Rectal smooth muscle tissue (tissue), 1 donor: ENCODE results near the gene MARCO.

Experiments used
- H3K27ac ChIP-seq: one replicate; pipeline ENCODE4 v1.7.0; 2013; ENCODE audit warnings: low read depth, low read length, inconsistent platforms
- H3K27me3 ChIP-seq: one replicate; pipeline ENCODE4 v1.7.0; 2013; ENCODE audit warnings: low read length; ENCODE audit not compliant: control insufficient read depth, insufficient read depth
- H3K36me3 ChIP-seq: one replicate; pipeline ENCODE4 v1.7.0; 2013; ENCODE audit warnings: low read length; ENCODE audit not compliant: control insufficient read depth, insufficient read depth
- H3K4me1 ChIP-seq: one replicate; pipeline ENCODE4 v1.7.0; 2013; ENCODE audit warnings: low read length; ENCODE audit not compliant: control insufficient read depth, insufficient read depth
- H3K4me3 ChIP-seq: one replicate; pipeline ENCODE4 v1.7.0; 2013; ENCODE audit warnings: low read length
- H3K9ac ChIP-seq: one replicate; pipeline ENCODE4 v1.7.0; 2013; ENCODE audit warnings: low read length

Gene MARCO

DNA sequence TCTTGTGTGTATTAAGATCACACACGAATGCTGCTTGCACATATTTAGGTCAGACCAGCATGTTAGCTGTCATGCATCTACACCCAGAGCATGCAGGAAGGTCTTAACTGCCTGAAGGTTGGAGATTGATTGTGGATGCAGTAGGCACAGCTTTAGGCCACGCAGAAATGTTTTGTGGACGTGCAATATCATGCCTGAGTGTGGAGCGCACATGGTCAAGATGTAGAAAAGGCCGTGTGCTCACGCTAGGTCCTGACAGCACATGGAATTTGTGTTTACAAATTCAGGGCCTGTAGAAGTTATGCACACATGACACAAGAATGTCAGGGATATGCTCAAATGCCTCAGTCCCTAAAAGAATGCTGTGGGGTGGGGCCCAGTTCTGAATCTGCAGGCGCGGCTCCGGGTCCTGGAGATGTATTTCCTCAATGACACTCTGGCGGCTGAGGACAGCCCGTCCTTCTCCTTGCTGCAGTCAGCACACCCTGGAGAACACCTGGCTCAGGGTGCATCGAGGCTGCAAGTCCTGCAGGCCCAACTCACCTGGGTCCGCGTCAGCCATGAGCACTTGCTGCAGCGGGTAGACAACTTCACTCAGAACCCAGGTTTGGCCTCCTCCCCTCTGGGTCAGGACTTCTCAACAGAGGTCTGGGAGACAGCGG is 27.9 kb downstream of the MARCO start:
- H3K9ac ChIP-seq, result no peak overlapping the region
- no peaks in the 10 kb centered on the region for H3K27me3 ChIP-seq
- H3K4me3 ChIP-seq, result no peak overlapping the region
- no peaks in the 10 kb centered on the region for H3K4me1 ChIP-seq
- H3K36me3 ChIP-seq, result no peaks in the 10 kb centered on the region
- no peak overlapping the region for H3K27ac ChIP-seq

- Histone ChIP-seq H3K27ac (no peak overlapping the region), H3K9ac (no peak overlapping the region), H3K4me3 (no peak overlapping the region), H3K4me1 (no peaks in the 10 kb centered on the region), H3K27me3 (no peaks in the 10 kb centered on the region), H3K36me3 (no peaks in the 10 kb centered on the region)
Measured at GRCh38 chr2:118970396-118971135, 28.6 kb downstream of the MARCO start.

DNA sequence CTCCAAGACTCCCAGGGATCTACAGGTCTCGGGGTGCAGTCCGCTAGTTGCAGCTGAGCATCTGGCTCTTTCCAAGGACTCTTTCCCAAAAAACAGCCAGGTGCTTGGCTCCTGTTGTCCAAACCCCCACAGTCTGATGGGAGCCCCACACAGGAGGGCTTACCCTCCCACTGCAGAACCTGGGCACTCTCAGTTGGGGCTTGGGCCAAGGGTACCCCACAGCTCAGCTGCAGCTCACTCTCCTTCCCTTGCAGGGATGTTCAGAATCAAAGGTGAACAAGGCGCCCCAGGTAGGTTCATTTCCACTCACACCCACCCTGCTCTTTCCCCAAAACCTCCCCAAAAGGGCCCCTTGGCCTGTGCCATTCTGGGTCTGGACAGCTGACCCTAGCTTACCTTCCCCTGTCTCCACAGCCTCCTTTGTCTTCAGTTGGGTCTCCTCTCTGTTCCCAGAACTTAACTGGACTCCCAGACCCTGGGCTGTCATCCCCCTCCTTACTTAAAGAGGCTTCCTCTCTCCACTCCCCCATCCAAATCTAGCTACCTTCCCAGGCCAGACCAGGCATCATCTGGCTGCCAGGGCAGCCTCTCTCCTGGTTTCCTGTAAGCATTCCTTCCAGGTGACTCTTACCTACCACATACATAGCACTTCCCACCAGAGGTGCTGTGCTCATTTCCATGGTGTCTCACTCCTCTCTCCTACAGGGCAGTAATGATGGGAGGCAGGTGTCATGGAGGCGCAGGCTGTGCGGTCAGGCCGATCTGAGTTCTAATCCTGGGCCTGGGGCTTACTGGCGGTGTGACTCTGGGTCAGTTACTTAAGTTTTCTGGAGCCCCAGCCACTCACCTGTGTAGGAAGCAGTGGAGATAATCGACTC is 29.5 kb downstream of the MARCO start:
- Histone ChIP-seq H3K9ac (no peak overlapping the region), H3K4me1 (no peaks in the 10 kb centered on the region), H3K36me3 (no peaks in the 10 kb centered on the region), H3K4me3 (no peak overlapping the region), H3K27me3 (no peaks in the 10 kb centered on the region), H3K27ac (no peak overlapping the region)

DNA sequence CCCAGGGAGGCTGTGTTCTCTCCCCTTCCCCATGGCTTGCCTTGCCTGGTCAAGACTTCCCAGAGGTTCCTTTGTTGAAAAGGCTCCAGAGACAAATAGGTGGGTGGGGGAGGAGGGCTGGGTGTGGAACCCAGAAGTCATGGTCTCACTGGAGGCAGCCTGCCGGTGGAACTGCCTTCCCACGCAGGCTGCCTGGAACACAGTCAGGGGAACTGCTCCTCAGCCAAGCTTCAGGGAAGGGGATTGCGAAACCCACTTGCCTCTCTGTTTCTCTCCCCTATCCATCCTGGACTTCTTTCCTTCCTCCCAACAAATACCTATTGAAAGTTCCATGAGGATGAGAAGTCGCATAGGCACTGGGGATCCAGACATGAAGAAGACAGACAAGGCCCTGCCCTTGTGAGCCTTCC is 31.6 kb downstream of the MARCO start:
- Histone ChIP-seq H3K36me3 (no peaks in the 10 kb centered on the region), H3K9ac (no peak overlapping the region), H3K4me3 (no peak overlapping the region), H3K27me3 (no peaks in the 10 kb centered on the region), H3K4me1 (no peaks in the 10 kb centered on the region), H3K27ac (no peak overlapping the region)

GRCh38 chr2:118974103-118974993 is 32.4 kb downstream of the MARCO start:
- Histone ChIP-seq H3K9ac (no peak overlapping the region), H3K4me1 (no peaks in the 10 kb centered on the region), H3K4me3 (no peak overlapping the region), H3K27ac (no peak overlapping the region), H3K27me3 (no peaks in the 10 kb centered on the region), H3K36me3 (no peaks in the 10 kb centered on the region)

DNA sequence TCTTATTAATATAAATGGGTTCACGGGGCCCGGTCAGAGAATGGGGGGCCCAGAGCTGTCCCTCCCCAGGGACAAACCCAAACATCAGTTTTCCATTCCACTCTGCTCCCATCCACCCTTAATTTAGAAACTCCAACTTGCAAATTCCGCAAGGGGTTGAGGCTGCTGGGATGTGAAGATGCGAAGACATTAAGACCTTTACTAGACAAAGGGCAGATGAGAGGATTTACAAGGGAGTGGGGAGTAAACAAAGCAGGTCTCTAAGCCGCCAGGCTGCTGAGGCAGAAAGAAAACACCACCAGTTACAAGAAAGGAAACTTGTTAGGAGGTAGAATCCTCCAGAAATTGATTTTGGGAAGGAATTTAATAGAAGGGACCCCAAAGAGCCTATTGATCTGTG is 33.1 kb downstream of the MARCO start:
- no peaks in the 10 kb centered on the region for H3K4me1 ChIP-seq
- no peaks in the 10 kb centered on the region for H3K27me3 ChIP-seq
- H3K27ac ChIP-seq, result no peak overlapping the region
- no peaks in the 10 kb centered on the region for H3K36me3 ChIP-seq
- no peak overlapping the region for H3K4me3 ChIP-seq
- H3K9ac ChIP-seq, result no peak overlapping the region

DNA sequence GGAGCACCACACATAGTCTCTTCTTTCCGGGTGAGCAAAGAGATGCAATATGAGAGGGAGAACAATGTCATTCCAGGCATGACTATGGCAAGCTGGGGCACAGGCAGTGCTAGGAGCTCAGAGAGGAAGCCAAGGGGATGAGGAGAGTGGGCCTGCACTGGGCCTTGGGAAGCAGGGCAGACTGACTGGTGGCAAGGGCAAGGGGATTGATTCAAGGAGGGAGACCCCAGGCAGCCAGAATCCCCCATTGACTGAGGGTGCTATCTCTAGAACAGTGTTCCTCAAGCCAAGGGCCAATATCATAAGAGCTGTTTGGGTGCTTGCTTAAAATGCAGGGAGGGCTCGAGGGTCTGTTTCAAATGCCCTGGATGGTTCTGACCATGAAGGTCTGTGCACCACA is 36.1 kb downstream of the MARCO start:
- H3K4me3 ChIP-seq, result no peak overlapping the region
- H3K27ac ChIP-seq, result no peak overlapping the region
- H3K27me3 ChIP-seq, result no peaks in the 10 kb centered on the region
- H3K9ac ChIP-seq, result no peak overlapping the region
- H3K4me1 ChIP-seq, result no peaks in the 10 kb centered on the region
- H3K36me3 ChIP-seq, result no peaks in the 10 kb centered on the region

GRCh38 chr2:118979152-118979861 is 37.3 kb downstream of the MARCO start:
- H3K27ac ChIP-seq, result no peak overlapping the region

DNA sequence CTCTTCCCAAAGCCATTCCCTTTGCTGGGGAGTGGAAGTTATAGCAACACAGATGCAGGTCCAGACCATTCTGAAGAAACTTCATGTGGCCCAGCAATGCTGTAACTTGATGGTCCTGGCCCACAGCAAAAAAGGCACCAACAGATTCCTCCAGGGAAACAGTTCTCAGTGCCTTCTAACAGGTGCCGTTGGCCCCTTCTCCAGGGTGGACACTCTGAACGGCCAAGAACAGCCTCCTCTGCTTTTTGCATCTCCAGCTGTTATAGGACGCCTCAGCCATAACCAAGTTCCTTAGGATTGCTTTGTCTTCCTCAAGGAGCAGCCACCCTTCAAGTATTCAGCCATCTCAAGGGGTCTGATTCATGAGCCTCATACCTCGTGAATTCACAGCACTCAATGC is 38.0 kb downstream of the MARCO start:
- Histone ChIP-seq H3K4me1 (no peaks in the 10 kb centered on the region), H3K36me3 (no peaks in the 10 kb centered on the region), H3K27ac (no peak overlapping the region), H3K27me3 (no peaks in the 10 kb centered on the region), H3K4me3 (no peak overlapping the region), H3K9ac (no peak overlapping the region)

More at GRCh38 chr2:118979152-118979861, 37.3 kb downstream of the MARCO start:
- H3K9ac ChIP-seq, result no peak overlapping the region
- H3K36me3 ChIP-seq, result no peaks in the 10 kb centered on the region
- H3K4me3 ChIP-seq, result no peak overlapping the region
- H3K4me1 ChIP-seq, result no peaks in the 10 kb centered on the region
- H3K27me3 ChIP-seq, result no peaks in the 10 kb centered on the region

DNA sequence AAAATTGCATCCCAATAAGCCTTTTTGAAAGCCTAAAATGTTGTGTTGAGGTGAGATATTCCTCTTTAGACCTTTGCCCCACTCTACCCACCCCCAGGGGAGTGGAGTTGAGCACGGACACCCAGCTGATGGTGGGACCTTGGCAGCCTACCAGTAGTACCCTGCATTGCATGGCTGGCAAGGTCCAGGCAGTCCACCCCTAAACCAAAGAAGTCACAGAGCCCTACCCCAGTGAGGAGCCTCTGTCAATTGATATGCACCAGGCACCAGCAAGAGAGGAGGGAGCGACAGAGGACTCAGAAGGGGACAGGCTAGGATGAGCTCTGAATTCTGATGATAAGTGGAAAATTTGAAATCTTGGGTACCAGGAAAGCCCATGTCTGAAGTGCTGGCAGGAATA is 38.6 kb downstream of the MARCO start:
- no peaks in the 10 kb centered on the region for H3K27me3 ChIP-seq
- H3K9ac ChIP-seq, result no peak overlapping the region
- H3K36me3 ChIP-seq, result no peaks in the 10 kb centered on the region
- no peak overlapping the region for H3K4me3 ChIP-seq
- no peak overlapping the region for H3K27ac ChIP-seq
- H3K4me1 ChIP-seq, result no peaks in the 10 kb centered on the region

- no peak overlapping the region for H3K27ac ChIP-seq
- H3K4me1 ChIP-seq, result no peaks in the 10 kb centered on the region
- H3K27me3 ChIP-seq, result no peaks in the 10 kb centered on the region
- no peak overlapping the region for H3K9ac ChIP-seq
- no peak overlapping the region for H3K4me3 ChIP-seq
- no peaks in the 10 kb centered on the region for H3K36me3 ChIP-seq
Measured at GRCh38 chr2:118981632-118982031, 39.6 kb downstream of the MARCO start.
